ENCODE measurements around the gene C2CD3.

Gene C2CD3

GRCh38 chr11:74044538-74044937 lies 126.3 kb downstream of the C2CD3 start:
- Histone ChIP-seq H3K4me3 (ENCODE audit: low read length in 2 of 2) (no peak overlapping the region), H3K36me3 (ENCODE audit: control insufficient read depth in 2 of 2, insufficient read depth in 2 of 2, low read length in 2 of 2) (peaks cover 24 to 26% of the 10 kb centered on the region in 2 donors), H3K9ac (ENCODE audit: low read length in 2 of 2) (no peak overlapping the region), H3K9me3 (ENCODE audit: control insufficient read depth in 2 of 2, low read length in 2 of 2) (no peaks in the 10 kb centered on the region), H3K27me3 (ENCODE audit: control insufficient read depth in 1 of 2, insufficient read depth in 2 of 2, low read length in 2 of 2) (no peaks in the 10 kb centered on the region), H3K4me1 (ENCODE audit: control insufficient read depth, insufficient read depth, low read length) (no peaks in the 10 kb centered on the region), H3K27ac (ENCODE audit: low read length) (no peak overlapping the region)

GRCh38 chr11:74043450-74043849 lies 127.4 kb downstream of the C2CD3 start:
- Histone ChIP-seq H3K27ac (ENCODE audit: low read length) (no peak overlapping the region), H3K36me3 (ENCODE audit: control insufficient read depth in 2 of 2, insufficient read depth in 2 of 2, low read length in 2 of 2) (peaks cover 23 to 26% of the 10 kb centered on the region in 2 donors), H3K4me1 (ENCODE audit: control insufficient read depth, insufficient read depth, low read length) (no peaks in the 10 kb centered on the region), H3K9me3 (ENCODE audit: control insufficient read depth in 2 of 2, low read length in 2 of 2) (no peaks in the 10 kb centered on the region), H3K4me3 (ENCODE audit: low read length in 2 of 2) (no peak overlapping the region), H3K27me3 (ENCODE audit: control insufficient read depth in 1 of 2, insufficient read depth in 2 of 2, low read length in 2 of 2) (no peaks in the 10 kb centered on the region), H3K9ac (ENCODE audit: low read length in 2 of 2) (no peak overlapping the region)

- Histone ChIP-seq H3K36me3 (ENCODE audit: control insufficient read depth in 2 of 2, insufficient read depth in 2 of 2, low read length in 2 of 2) (peaks cover 40 to 43% of the 10 kb centered on the region in 2 donors), H3K9me3 (ENCODE audit: control insufficient read depth in 2 of 2, low read length in 2 of 2) (no peaks in the 10 kb centered on the region), H3K4me3 (ENCODE audit: low read length in 2 of 2) (no peak overlapping the region), H3K9ac (ENCODE audit: low read length in 2 of 2) (no peak overlapping the region), H3K4me1 (ENCODE audit: control insufficient read depth, insufficient read depth, low read length) (no peaks in the 10 kb centered on the region), H3K27ac (ENCODE audit: low read length) (no peak overlapping the region), H3K27me3 (ENCODE audit: control insufficient read depth in 1 of 2, insufficient read depth in 2 of 2, low read length in 2 of 2) (no peaks in the 10 kb centered on the region)
Observed at GRCh38 chr11:74037309-74037708, 133.5 kb downstream of the C2CD3 start.

GRCh38 chr11:74035264-74035663 lies 135.5 kb downstream of the C2CD3 start:
- peaks cover 33 to 41% of the 10 kb centered on the region in 2 donors for H3K36me3 ChIP-seq (ENCODE audit: control insufficient read depth in 2 of 2, insufficient read depth in 2 of 2, low read length in 2 of 2)
- H3K9ac ChIP-seq (ENCODE audit: low read length in 2 of 2) = no peak overlapping the region
- no peak overlapping the region for H3K4me3 ChIP-seq (ENCODE audit: low read length in 2 of 2)
- H3K9me3 ChIP-seq (ENCODE audit: control insufficient read depth in 2 of 2, low read length in 2 of 2) = no peaks in the 10 kb centered on the region
- no peaks in the 10 kb centered on the region for H3K27me3 ChIP-seq (ENCODE audit: control insufficient read depth in 1 of 2, insufficient read depth in 2 of 2, low read length in 2 of 2)
- H3K4me1 ChIP-seq (ENCODE audit: control insufficient read depth, insufficient read depth, low read length) = no peaks in the 10 kb centered on the region
- no peak overlapping the region for H3K27ac ChIP-seq (ENCODE audit: low read length)

- peaks cover 26 to 40% of the 10 kb centered on the region in 2 donors for H3K36me3 ChIP-seq (ENCODE audit: control insufficient read depth in 2 of 2, insufficient read depth in 2 of 2, low read length in 2 of 2)
- no peak overlapping the region for H3K9ac ChIP-seq (ENCODE audit: low read length in 2 of 2)
- H3K4me3 ChIP-seq (ENCODE audit: low read length in 2 of 2) = no peak overlapping the region
- H3K9me3 ChIP-seq (ENCODE audit: control insufficient read depth in 2 of 2, low read length in 2 of 2) = no peaks in the 10 kb centered on the region
- H3K4me1 ChIP-seq (ENCODE audit: control insufficient read depth, insufficient read depth, low read length) = no peaks in the 10 kb centered on the region
- no peak overlapping the region for H3K27ac ChIP-seq (ENCODE audit: low read length)
- no peaks in the 10 kb centered on the region for H3K27me3 ChIP-seq (ENCODE audit: control insufficient read depth in 1 of 2, insufficient read depth in 2 of 2, low read length in 2 of 2)
Observed at GRCh38 chr11:74033046-74033445, 137.8 kb downstream of the C2CD3 start.

- Histone ChIP-seq H3K27me3 (ENCODE audit: control insufficient read depth in 1 of 2, insufficient read depth in 2 of 2, low read length in 2 of 2) (no peaks in the 10 kb centered on the region), H3K4me3 (ENCODE audit: low read length in 2 of 2) (no peak overlapping the region), H3K4me1 (ENCODE audit: control insufficient read depth, insufficient read depth, low read length) (no peaks in the 10 kb centered on the region), H3K36me3 (ENCODE audit: control insufficient read depth in 2 of 2, insufficient read depth in 2 of 2, low read length in 2 of 2) (peaks cover 15 to 33% of the 10 kb centered on the region in 2 donors), H3K9me3 (ENCODE audit: control insufficient read depth in 2 of 2, low read length in 2 of 2) (no peaks in the 10 kb centered on the region), H3K9ac (ENCODE audit: low read length in 2 of 2) (no peak overlapping the region), H3K27ac (ENCODE audit: low read length) (no peak overlapping the region)
Observed at GRCh38 chr11:74030723-74031676, 139.8 kb downstream of the C2CD3 start.

GRCh38 chr11:74025467-74026166 lies 145.2 kb downstream of the C2CD3 start:
- Histone ChIP-seq H3K4me1 (ENCODE audit: control insufficient read depth, insufficient read depth, low read length) (no peaks in the 10 kb centered on the region), H3K4me3 (ENCODE audit: low read length in 2 of 2) (no peak overlapping the region), H3K9ac (ENCODE audit: low read length in 2 of 2) (no peak overlapping the region), H3K36me3 (ENCODE audit: control insufficient read depth in 2 of 2, insufficient read depth in 2 of 2, low read length in 2 of 2) (peaks cover 0 to 7% of the 10 kb centered on the region in 2 donors), H3K9me3 (ENCODE audit: control insufficient read depth in 2 of 2, low read length in 2 of 2) (no peaks in the 10 kb centered on the region), H3K27me3 (ENCODE audit: control insufficient read depth in 1 of 2, insufficient read depth in 2 of 2, low read length in 2 of 2) (no peaks in the 10 kb centered on the region), H3K27ac (ENCODE audit: low read length) (no peak overlapping the region)

- no peak overlapping the region for H3K27ac ChIP-seq (ENCODE audit: low read length)
- H3K27me3 ChIP-seq (ENCODE audit: control insufficient read depth in 1 of 2, insufficient read depth in 2 of 2, low read length in 2 of 2) = no peaks in the 10 kb centered on the region
- H3K4me3 ChIP-seq (ENCODE audit: low read length in 2 of 2) = no peak overlapping the region
- no peaks in the 10 kb centered on the region for H3K9me3 ChIP-seq (ENCODE audit: control insufficient read depth in 2 of 2, low read length in 2 of 2)
- peaks cover 12% of the 10 kb centered on the region for H3K4me1 ChIP-seq (ENCODE audit: control insufficient read depth, insufficient read depth, low read length)
- H3K9ac ChIP-seq (ENCODE audit: low read length in 2 of 2) = no peak overlapping the region
- H3K36me3 ChIP-seq (ENCODE audit: control insufficient read depth in 2 of 2, insufficient read depth in 2 of 2, low read length in 2 of 2) = peaks cover 0 to 9% of the 10 kb centered on the region in 2 donors
Observed at GRCh38 chr11:74024261-74025029, 146.4 kb downstream of the C2CD3 start.

- Histone ChIP-seq H3K9ac (ENCODE audit: low read length in 2 of 2) (no peak overlapping the region), H3K27me3 (ENCODE audit: control insufficient read depth in 1 of 2, insufficient read depth in 2 of 2, low read length in 2 of 2) (no peaks in the 10 kb centered on the region), H3K36me3 (ENCODE audit: control insufficient read depth in 2 of 2, insufficient read depth in 2 of 2, low read length in 2 of 2) (peaks cover 0 to 9% of the 10 kb centered on the region in 2 donors), H3K9me3 (ENCODE audit: control insufficient read depth in 2 of 2, low read length in 2 of 2) (no peaks in the 10 kb centered on the region), H3K4me3 (ENCODE audit: low read length in 2 of 2) (no peak overlapping the region), H3K4me1 (ENCODE audit: control insufficient read depth, insufficient read depth, low read length) (peaks cover 23% of the 10 kb centered on the region), H3K27ac (ENCODE audit: low read length) (no peak overlapping the region)
Observed at GRCh38 chr11:74023276-74023675, 147.5 kb downstream of the C2CD3 start.

GRCh38 chr11:74022546-74022945 lies 148.3 kb downstream of the C2CD3 start:
- Histone ChIP-seq H3K4me1 (ENCODE audit: control insufficient read depth, insufficient read depth, low read length) (peaks cover 31% of the 10 kb centered on the region), H3K27ac (ENCODE audit: low read length) (no peak overlapping the region)

More at GRCh38 chr11:74022546-74022945, 148.3 kb downstream of the C2CD3 start:
- Histone ChIP-seq H3K9ac (ENCODE audit: low read length in 2 of 2) (no peak overlapping the region), H3K9me3 (ENCODE audit: control insufficient read depth in 2 of 2, low read length in 2 of 2) (no peaks in the 10 kb centered on the region), H3K4me3 (ENCODE audit: low read length in 2 of 2) (no peak overlapping the region), H3K27me3 (ENCODE audit: control insufficient read depth in 1 of 2, insufficient read depth in 2 of 2, low read length in 2 of 2) (no peaks in the 10 kb centered on the region), H3K36me3 (ENCODE audit: control insufficient read depth in 2 of 2, insufficient read depth in 2 of 2, low read length in 2 of 2) (peaks cover 0 to 9% of the 10 kb centered on the region in 2 donors)

All from stomach smooth muscle (tissue), 2 donors.